HL-60 (cell line): ENCODE results near the gene ATP2B2.

Source experiments
- CTCF ChIP-seq: IDR thresholded peaks from one replicate; pipeline ENCODE4 v1.5.1; 2011; ENCODE audit warnings: low read length, control low read depth, inconsistent platforms; ENCODE audit not compliant: insufficient read depth
- GABPA ChIP-seq: IDR thresholded peaks from 2 replicates; pipeline ENCODE4 v1.6.1; 2012; ENCODE audit warnings: low read depth
- POLR2AphosphoS5 ChIP-seq: IDR thresholded peaks from 2 replicates; pipeline ENCODE4 v1.6.1; 2012; ENCODE audit warnings: low read depth
- REST ChIP-seq: IDR thresholded peaks from 2 replicates; pipeline ENCODE4 v1.6.1; 2012; ENCODE audit warnings: low read depth; ENCODE audit not compliant: insufficient replicate concordance
- SPI1 ChIP-seq: IDR thresholded peaks from 2 replicates; pipeline ENCODE4 v1.6.1; 2012; ENCODE audit warnings: low read depth, mild to moderate bottlenecking, borderline replicate concordance

GRCh38 chr3:10383850-10384248 lies 121.5 kb downstream of the ATP2B2 start:
- no peak for TF ChIP-seq CTCF
- no peak for TF ChIP-seq GABPA
- TF ChIP-seq REST: no peak
- no peak for TF ChIP-seq POLR2AphosphoS5
- TF ChIP-seq SPI1: no peak
